HG02884 (cell line): ENCODE measurements around the gene CPLX3.

Experiments
- ATAC-seq: cut with Tn5 transposase; IDR thresholded peaks from one replicate; pipeline ENCODE4 v1.9.1; 2021; ENCODE audit warnings: mild to moderate bottlenecking, moderate library complexity; ENCODE audit not compliant: unreplicated experiment

The CPLX3 gene

DNA sequence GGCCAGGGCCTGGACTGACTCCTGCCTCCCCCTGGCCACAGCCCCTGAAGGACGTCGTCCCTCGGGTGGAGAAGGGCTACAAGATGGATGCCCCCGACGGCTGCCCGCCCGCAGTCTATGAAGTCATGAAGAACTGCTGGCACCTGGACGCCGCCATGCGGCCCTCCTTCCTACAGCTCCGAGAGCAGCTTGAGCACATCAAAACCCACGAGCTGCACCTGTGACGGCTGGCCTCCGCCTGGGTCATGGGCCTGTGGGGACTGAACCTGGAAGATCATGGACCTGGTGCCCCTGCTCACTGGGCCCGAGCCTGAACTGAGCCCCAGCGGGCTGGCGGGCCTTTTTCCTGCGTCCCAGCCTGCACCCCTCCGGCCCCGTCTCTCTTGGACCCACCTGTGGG is 24.1 kb upstream of the CPLX3 start:
- ATAC-seq, result no peak

DNA sequence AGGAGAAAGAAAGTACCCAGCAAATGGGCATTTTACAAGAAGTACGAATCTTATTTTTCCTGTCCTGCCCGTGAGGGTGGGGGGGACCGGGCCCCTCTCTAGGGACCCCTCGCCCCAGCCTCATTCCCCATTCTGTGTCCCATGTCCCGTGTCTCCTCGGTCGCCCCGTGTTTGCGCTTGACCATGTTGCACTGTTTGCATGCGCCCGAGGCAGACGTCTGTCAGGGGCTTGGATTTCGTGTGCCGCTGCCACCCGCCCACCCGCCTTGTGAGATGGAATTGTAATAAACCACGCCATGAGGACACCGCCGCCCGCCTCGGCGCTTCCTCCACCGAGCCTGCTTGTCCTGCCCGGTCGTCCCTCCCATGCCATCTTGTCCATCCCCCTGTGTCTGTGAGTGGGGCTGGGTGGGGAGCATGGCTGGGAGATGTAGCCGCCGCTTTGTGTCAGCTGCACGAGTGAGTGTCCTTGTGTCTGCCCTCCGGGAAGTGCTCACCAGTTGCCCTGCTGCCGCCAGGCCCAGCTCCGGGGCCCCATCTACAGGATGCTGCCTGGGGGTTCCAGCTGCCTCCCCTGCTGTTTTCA is 23.5 kb upstream of the CPLX3 start:
- no peak for ATAC-seq

DNA sequence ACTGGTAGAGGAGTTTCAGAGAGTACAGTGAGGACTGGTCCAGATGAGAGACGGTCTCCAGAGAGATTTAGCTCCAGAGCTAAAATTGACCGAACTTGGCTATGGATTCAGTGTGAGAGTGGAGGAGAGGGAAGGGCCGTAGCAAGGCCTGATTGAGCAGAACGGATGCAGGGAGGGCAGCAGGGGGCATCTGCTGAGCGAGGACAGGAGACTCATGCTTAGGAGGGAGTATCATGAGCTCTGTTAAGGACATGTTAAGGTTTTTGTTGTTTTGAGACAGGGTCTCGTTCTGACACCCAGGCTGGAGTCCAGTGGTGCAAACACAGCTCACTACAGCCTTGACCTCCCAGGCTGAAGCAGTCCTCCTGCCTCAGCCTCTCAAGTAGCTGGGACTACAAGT is 21.5 kb upstream of the CPLX3 start:
- no peak for ATAC-seq

DNA sequence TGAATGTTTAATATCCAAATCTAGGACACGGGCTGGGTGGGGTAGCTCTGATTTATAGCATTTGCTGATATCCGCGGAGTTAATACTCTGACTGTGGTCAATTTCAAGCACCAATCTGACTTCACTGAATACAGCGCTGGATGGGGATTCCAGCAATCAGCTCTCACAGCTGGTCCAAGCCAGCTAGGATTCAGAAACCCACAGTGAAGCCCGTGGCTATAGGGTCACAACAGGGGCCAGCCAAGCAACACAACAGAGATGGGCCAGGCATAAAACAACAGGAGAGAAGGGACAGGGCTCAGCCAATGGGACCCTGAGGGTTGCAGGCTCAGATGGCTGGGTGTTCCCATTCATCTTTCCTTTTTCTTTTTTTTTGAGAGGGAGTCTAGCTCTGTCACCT is 19.1 kb upstream of the CPLX3 start:
- no peak for ATAC-seq

DNA sequence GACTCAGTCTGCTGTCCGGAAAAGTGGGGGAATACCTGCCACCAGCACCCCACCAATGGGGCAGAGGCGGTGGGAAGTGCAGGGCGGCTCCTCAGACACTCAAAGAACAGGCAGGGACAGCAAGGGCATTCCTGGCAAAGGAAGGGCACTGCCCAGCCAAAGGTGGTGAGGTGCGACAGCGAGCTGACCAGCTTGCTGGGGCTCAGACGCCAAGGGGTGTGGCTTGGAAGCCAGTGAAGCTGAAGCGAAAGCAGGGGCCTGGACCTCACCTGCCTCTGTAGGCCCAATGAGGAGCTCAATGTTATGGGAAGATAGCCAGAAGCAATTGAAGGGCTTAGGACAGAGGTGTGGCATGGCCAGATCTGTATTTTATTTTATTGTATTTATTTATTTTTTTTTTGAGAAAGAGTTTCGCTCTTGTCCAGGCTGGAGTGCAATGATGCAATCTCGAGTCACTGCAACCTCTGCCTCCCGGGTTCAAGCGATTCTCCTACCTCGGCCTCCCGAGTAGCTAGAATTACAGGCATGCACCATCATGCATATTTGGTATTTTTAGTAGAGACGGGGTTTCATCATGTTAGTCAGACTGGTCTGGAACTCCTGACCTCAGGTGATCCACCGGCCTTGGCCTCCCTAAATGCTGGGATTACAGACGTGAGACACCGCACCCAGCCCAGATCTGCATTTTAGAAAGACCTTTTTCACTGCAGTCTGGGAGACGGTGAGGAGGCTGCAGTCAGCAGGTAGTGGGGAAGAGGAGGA is 18.2 kb upstream of the CPLX3 start:
- ATAC-seq, result no peak

DNA sequence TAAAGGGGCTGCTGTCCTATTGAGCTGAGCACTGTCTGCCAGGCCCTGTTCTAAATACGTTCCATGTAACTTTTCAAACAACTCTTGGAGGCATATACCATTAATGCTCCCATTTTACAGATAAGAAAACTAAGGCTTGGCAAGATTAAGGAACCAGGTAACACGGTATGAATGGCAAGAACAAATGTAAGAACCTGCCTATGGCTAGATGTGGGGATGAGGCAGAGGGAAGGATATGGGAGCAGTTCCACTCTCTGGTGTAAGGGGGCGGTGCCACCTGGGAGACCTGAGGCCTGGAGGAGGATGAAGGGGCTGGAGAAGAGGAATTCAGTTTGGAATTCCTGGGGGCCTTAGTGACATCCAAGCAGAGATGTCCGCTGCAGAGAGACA is 17.6 kb upstream of the CPLX3 start:
- no peak for ATAC-seq

DNA sequence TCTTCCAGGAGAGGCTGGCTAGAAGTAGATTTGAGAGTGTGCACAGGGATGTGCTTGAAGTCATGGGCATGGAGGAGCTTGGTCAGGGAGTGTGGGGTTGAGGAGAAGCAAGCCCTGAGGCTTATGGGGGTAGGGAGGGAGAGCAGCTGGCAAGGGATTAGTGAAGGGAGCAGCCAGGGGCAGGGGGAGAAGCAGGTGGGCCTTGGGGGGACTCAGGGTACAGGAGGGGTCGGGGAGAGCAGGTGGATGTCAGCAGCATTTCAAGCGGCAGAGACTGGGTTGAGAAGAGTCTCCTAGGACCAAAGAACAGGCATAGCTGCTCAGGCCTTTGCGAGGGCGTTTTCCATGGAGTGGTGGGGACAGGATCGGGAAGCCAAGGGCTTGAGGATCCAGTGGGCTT is 17.2 kb upstream of the CPLX3 start:
- no peak for ATAC-seq

DNA sequence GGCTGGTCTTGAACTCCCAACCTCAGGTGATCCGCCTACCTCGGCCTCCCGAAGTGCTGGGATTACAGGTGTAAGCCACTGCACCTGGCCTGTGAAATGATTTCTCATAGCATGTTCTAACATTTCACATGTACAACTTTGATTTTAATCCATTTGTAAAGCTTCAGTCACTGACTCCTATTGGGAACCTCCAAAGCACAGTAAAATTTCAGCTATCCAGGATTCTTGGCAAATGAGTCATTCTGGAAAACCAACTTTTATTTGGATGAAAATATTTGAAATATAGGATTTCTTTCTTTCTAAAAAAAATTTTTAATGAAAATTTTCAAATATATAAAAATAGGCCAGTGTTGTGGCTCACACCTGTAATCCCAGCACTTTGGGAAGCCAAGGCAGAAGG is 16.5 kb upstream of the CPLX3 start:
- no peak for ATAC-seq

DNA sequence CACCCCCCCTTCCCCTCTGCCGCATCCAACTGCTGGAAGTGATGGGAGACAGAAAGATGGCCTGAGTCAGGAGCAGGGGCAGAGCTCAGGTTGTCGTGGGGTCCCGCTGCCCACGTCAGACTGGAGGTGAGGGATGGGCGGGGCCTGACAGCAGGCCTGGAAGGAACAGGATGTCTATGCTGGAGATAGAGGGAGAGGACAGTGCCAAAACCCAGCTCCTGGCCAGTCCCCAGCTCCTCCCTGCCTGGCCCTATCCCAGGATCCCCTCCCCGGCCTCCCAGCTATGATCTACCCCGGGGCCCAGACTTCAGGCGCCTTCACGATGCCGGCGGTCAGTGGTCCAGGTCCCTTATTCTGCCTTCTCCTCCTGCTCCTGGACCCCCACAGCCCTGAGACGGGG is 13.9 kb upstream of the CPLX3 start, which contains the start of gene LMAN1L:
Gene LMAN1L (plus strand): TSS at position 303 of the 400 bp plus-strand sequence. CDS start 20 bp downstream, at position 323.
- no peak for ATAC-seq

DNA sequence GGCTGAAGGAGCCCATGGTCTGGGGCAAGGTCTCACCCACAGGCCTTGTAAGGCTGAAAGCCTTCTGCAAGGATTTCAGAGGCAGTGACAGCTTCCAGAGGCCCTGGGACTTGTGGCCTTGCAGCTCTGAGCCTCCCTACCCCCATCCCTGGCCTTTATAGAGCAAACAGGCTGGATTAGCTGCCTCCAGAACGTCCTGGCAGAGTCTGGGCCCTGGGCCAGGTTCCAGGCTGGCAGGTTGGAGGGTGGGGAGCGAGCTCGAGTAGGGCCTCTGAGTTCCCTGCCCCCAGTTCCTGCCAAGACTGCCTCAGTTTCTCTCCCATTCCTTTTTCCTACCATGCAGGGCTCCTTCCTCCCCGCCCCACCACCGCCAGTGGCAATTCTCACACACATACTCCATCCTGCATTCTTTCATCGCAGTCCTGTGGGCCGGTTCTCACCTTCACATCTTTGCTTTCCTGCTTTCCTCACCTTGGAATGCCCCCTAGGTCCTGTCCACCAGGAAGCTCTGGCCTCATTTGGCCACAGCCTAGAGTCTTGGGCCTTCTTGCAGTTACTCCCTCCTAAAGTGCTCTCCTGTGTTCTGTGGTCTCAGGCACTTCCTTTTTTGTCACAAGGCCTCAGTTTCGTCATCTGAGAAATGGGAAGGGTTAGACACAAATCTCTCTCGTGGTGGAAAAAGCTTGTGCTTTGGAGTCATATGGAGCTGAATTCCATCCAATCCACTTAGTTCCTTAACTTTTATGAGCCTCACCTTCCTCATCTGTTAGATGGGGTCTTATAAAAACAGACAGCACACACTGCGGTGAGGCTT is 11.1 kb upstream of the CPLX3 start:
- no peak for ATAC-seq

DNA sequence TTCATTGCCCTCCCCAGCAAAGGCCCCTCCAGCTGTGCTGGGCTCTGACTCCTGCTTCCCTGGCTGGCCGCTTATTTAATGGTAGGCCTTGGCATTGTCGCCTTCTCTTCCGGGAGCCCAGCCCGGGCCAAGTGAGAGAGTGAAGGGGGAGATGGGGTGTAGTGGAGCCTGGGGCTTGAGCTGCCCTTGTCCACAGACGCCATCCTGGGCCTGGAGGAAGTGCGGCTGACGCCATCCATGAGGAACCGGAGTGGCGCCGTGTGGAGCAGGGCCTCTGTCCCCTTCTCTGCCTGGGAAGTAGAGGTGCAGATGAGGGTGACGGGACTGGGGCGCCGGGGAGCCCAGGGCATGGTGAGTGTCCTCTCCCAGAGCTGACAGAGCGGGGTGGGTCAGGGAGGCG is 10.5 kb upstream of the CPLX3 start:
- ATAC-seq, result no peak

DNA sequence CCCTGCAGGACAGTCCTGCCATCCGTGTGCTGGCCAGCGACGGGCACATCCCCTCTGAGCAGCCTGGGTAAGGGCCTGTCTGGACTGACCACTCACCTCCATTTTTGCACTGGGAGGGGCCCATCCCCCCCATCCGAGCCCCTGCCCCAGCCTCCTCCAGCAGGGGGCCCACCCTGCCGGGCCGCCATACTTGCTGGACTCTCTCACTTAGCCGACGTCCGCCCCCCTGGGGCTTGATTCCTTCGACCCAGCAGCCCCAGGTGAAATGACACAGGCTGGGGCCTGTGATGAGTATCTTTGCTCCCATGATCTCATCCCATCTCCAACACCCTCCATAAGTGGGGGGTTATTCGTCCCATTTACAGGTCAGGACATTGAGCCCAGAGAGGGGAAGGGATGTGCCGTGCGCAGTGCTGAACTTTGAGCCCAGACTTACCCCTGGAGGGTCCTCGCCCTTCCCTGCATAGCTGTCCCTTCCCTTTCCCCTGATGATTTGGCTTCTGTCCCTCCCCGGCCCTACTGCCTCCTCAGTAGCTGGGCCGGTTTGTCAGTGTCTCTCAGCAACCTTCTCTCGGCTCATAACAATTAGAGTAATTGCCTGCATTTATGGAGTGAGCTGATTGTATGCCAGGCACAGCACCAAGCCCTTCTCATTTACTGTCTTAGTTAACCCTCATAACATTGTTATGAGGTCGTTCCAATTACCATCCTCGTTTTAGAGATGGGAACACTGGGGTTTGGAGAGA is 9.6 kb upstream of the CPLX3 start:
- no peak for ATAC-seq

DNA sequence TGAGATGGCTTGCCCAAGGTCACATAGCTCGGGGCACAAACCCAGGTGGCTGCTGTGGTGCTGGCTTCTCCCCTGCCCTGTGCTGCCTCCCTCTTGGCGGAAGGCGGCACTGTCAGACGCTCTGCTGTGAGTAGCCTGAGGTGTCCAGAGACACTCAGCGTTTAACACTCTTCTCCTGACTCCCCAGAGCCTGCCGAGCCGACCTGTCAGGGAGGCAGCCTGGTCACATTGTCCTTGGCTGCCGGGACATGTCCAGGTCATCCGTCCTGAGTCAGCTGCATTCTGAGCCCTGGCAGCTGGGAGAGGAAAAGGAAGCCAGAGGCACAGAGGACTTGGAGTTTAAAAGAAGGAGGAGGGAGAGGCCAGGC is 9.1 kb upstream of the CPLX3 start:
- ATAC-seq, result no peak

DNA sequence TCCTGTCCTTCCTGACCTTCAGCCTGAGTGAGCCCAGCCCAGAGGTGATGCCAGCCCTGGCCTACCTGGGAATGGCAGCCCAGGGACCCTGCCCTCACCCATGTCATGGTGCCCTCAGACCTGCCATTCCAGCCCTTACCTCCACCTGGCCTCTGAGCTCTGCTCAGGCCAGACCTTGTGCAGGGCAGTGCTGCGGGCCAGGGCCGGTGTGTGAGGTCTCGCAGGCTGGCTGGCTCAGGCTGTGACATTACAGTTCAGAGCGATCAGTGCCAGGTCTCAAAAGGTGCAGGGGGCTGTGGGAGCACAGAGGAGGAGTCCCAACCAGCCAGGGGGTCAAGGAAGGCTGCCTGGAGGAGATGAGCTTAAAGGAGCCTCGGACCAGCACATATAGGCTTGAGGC is 6.4 kb upstream of the CPLX3 start:
- ATAC-seq, result no peak

DNA sequence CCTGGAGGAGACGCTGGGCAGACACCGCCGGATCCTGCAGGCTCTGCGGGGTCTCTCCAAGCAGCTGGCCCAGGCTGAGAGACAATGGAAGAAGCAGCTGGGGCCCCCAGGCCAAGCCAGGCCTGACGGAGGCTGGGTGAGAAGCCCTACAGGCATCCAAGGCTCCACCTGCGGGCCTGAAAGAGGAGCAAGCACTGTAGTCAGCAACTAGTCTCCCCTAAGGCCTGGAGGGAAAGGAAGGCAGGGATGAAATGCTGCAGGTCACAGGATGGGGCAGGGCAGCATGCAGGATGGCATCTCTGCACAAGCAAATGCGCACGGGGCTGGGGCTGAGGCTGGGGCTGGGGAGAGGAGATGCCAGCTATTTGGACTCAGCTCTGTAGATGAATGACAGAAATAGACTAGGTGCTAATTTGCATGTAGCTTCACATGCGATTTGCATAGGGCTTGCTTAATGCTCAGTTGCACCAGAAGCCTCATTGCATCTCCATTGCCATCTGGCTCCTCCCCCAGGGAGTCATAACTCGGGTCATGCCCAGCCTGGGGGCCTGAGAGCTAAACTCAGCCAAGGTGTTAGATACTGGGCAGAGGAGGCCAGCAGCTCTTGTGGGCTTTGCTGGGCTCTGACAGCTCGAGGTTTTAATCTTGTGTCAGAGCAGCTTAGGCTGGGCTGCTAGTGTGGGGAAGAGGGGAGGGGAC is 5.2 kb upstream of the CPLX3 start:
- no peak for ATAC-seq

DNA sequence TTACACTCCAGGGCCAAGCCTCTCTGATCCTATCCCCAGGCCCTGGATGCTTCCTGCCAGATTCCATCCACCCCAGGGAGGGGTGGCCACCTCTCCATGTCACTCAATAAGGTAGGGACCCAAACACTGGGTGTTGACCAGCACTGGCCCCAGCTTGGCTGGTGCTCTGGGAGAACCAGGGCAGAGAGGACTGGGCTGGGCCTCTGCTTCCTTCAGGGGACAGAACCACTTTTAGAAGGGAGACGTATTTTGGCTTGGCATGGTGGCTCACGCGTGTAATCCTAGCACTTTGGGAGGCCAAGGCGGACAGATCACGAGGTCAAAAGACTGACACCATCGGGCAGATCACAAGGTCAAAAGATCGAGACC is 4.7 kb upstream of the CPLX3 start:
- ATAC-seq, result no peak

DNA sequence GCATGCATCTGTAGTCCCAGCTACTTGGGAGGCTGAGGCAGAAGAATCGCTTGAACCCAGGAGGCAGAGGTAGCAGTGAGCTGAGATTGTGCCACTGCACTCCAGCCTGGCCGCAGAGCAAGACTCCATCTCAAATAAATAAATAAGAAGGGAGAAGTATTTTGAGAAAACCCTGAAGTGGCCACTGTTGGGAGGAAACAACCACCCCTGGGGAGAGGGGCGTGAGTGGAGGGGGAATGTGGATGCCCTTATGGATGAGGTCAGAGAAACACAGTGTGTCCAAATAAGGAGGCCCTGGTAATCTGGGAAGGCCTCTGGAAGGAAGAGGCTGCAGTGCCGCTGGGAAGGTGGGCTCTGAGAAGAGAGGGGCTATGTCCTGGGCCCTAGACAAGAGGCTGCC is 4.2 kb upstream of the CPLX3 start:
- no peak for ATAC-seq

DNA sequence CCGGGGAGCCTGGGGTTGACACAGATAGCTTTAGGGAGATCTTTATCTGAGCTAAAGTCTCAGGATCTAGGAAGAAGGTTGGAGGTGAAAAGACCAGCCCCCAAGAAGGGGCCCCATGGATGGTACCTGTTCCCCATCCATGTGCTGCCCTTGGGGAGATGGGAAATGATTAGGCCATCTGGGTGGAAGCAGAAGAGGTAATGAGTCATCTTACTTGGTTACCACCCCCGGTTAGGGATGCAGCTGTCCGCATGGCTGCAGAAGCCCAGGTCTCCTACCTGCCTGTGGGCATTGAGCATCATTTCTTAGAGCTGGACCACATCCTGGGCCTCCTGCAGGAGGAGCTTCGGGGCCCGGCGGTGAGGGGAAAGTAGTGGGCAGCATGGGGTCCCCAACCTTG is 3.1 kb upstream of the CPLX3 start:
- no peak for ATAC-seq

DNA sequence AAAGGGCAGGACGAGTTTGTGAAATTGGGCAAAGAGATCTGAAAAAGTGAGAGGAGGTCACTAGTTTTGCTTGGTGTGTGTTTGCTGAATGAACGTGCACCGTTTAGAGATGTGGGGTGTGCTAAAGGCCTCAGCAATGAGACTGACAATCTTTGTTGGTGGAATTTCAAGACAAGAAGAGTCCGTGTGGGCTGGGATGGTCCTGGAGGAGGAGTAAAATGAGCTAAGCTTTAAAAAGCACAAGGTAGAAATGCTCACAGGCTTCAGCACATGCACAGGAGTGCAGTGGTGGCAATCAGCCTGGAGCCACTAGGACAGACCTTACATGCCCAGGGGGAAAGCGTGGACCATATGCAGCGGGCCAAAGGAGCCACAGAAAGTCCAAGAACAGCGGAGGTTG is 1.5 kb upstream of the CPLX3 start:
- no peak for ATAC-seq

DNA sequence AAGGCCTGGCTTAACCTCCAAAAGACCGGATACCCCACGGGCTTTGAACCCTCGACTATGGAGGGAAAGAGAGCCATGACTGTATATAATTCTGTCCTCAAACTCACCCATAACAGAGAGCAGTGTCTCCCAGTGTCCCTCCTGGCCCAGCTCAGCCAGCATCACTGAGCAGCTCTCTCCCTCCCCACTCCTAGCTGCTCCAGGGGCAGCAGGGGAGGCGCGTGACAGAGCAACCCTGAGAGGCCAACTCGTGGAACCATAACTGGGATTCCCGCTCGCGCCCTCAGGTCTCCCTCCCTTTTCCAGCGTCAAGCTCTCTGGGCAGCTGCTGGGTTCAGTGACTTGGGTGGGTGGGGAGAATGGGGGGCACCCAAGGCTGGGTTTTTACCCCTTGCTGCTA is 561 bp upstream of the CPLX3 start:
- ATAC-seq, result no peak

DNA sequence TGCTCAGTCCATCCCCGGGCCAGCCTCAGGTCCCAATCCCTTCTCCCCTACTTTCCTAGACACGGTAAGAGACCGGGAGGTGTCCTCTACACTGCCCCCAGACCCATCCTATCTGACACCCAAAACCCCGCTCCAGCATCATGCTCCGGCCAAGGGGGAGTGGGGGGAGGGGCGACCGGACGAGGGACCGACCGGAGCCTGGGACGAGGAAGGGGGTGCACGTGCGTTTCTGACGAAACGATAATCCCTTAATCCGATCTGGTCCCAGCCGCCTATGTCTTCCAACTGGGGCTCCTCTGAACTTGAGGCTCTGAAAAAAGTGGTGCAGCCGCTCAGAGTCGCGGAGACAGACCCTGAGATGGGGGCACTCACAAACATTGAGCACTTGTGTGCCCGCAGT is 494 bp downstream of the CPLX3 start:
- ATAC-seq, result no peak
